ENCODE results near the gene TRAK2. TPM values are rescaled to one million over a fixed set of nuclear protein-coding genes. Genes with fewer than 3 reads are reported as not detected.
A peak's percentile ranks its signal among the peaks of the same experiment; 100 is the strongest.
"Not testable (repeated sequence)": the region's sequence is repeated elsewhere in the genome, so short reads cannot be mapped to it uniquely, and the experiment has no call there.

TRAK2 gene
- total RNA-seq, 2 donors from 2014 or later = 89.7 to 130 TPM

- H3K36me3 ChIP-seq = no peaks in the 10 kb centered on the region
- peak overlapping the region; percentile 79 to 83 for H3K27ac ChIP-seq
- peaks cover 0 to 54% of the 10 kb centered on the region in 2 donors for H3K4me1 ChIP-seq
- H3K9me3 ChIP-seq = no peaks in the 10 kb centered on the region
- H3K27me3 ChIP-seq = no peaks in the 10 kb centered on the region
- H3K4me3 ChIP-seq = peak overlapping the region in 1 of 2 donors; percentile 19
- DNase-seq (ENCODE audit: low spot score) = no peak
- TF ChIP-seq CTCF (IDR thresholded peaks at IDR 0.05) = no peak
Measured at GRCh38 chr2:201433394-201433995, 17.8 kb downstream of the TRAK2 start.

DNA sequence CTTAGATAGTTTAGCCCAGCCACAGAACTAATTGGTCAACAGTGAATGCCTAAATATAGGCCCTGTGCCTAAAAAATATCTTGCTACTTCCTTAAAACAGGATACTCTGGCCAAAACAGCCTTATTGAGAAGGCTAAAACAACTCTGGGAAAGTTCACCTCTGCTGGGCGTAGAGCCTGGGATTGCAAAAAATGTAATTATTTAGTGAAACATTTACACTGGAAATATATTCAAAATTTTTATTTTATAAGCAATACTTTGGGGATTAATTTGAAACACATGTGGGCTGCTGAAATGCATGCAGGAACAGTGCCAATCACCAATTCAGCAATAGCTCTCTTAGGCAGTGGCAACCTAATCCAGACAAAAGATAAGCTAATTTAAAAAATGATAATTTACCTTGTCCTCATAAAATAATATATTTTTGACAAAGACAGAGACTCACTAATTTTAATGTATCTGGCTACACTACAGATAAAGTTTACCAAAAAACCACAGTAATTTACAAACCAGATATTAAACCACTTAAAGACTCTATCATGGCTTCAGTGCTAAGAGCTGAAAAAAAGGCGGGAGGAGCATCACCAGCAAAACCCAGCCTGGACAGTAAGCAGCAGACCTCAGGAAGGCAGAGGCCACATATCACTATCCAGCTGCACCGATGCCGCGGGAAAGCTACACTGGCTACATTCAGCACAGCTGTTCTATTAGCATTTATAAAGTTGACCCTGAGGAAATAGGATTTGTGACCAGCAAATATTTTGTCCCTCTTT, 18.5 kb downstream of the TRAK2 start:
- Histone ChIP-seq H3K4me3 (peak overlapping the region in 1 of 2 donors; percentile 19), H3K36me3 (no peaks in the 10 kb centered on the region), H3K27me3 (no peaks in the 10 kb centered on the region), H3K9me3 (no peaks in the 10 kb centered on the region), H3K27ac (peak overlapping the region; percentile 79 to 83), H3K4me1 (peaks cover 0 to 47% of the 10 kb centered on the region in 2 donors)
- TF ChIP-seq CTCF (IDR thresholded peaks at IDR 0.05) = no peak
- no peak for DNase-seq (ENCODE audit: low spot score)

GRCh38 chr2:201432038-201432620, 19.1 kb downstream of the TRAK2 start:
- DNase-seq (ENCODE audit: low spot score) = no peak
- H3K27me3 ChIP-seq = no peaks in the 10 kb centered on the region
- H3K27ac ChIP-seq = peak overlapping the region; percentile 79 to 83
- H3K4me3 ChIP-seq = no peak overlapping the region
- H3K9me3 ChIP-seq = no peaks in the 10 kb centered on the region
- no peaks in the 10 kb centered on the region for H3K36me3 ChIP-seq
- TF ChIP-seq CTCF (IDR thresholded peaks at IDR 0.05) = no peak
- H3K4me1 ChIP-seq = peaks cover 0 to 41% of the 10 kb centered on the region in 2 donors

DNA sequence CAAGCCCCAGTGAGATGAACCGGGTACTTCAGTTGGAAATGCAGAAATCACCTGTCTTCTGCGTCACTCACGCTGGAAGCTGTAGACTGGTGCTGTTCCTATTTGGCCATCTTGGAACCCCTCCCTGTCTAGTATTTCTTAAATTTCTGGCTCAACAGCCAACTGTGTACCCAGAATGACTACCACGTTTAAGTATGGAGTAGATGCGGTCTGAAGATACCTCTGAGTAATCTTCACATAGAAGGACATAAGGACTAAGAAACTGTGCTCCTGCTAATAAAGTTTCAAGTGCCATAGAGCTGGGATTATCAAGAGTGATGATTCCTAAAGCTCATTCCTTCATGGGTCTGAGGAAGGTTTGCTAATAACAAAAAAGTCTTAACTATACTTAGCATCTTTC, 20.4 kb downstream of the TRAK2 start:
- Histone ChIP-seq H3K9me3 (no peaks in the 10 kb centered on the region), H3K27me3 (no peaks in the 10 kb centered on the region), H3K27ac (peak overlapping the region; percentile 79 to 83), H3K36me3 (no peaks in the 10 kb centered on the region), H3K4me3 (no peak overlapping the region), H3K4me1 (peaks cover 0 to 41% of the 10 kb centered on the region in 2 donors)
- no peak for DNase-seq (ENCODE audit: low spot score)
- no peak for TF ChIP-seq CTCF (IDR thresholded peaks at IDR 0.05)

GRCh38 chr2:201430322-201430721, 20.9 kb downstream of the TRAK2 start:
- not testable (repeated sequence) for H3K27ac ChIP-seq, H3K36me3 ChIP-seq
- H3K4me1 ChIP-seq = peaks cover 0 to 44% of the 10 kb centered on the region in 2 donors

GRCh38 chr2:201429835-201430234, 21.4 kb downstream of the TRAK2 start:
- H3K9me3 ChIP-seq; DNase-seq (ENCODE audit: low spot score); H3K27me3 ChIP-seq; H3K27ac ChIP-seq; H3K36me3 ChIP-seq; H3K4me3 ChIP-seq: not testable (repeated sequence)
- peaks cover 0 to 49% of the 10 kb centered on the region in 2 donors for H3K4me1 ChIP-seq

More at GRCh38 chr2:201430322-201430721, 20.9 kb downstream of the TRAK2 start:
- H3K9me3 ChIP-seq; H3K27me3 ChIP-seq; DNase-seq (ENCODE audit: low spot score); H3K4me3 ChIP-seq: not testable (repeated sequence)

DNA sequence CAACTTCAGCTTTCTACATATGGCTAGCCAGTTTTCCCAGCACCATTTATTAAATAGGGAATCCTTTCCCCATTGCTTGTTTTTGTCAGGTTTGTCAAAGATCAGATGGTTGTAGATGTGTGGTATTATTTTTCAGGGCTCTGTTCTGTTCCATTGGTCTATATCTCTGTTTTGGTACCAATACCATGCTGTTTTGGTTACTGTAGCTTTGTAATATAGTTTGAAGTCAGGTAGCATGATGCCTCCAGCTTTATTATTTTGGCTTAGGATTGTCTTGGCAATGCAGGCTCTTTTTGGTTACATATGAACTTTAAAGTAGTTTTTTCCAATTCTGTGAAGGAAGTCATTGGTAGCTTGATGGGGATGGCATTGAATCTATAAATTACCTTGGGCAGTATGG, 22.9 kb downstream of the TRAK2 start:
- not testable (repeated sequence) for H3K27ac ChIP-seq; H3K9me3 ChIP-seq; H3K27me3 ChIP-seq; DNase-seq (ENCODE audit: low spot score); H3K36me3 ChIP-seq; H3K4me3 ChIP-seq
- H3K4me1 ChIP-seq = peaks cover 0 to 50% of the 10 kb centered on the region in 2 donors
